ENCODE results near the gene ADAMTS6. TPM values are rescaled to one million over a fixed set of nuclear protein-coding genes. Genes with fewer than 3 reads are reported as not detected.

The ADAMTS6 gene
- total RNA-seq, 4 donors from 2014 or later = 2.6 to 25.2 (median 12.3) TPM

- Histone ChIP-seq H3K4me3 (no peak overlapping the region), H3K9me3 (no peaks in the 10 kb centered on the region), H3K27me3 (no peaks in the 10 kb centered on the region), H3K4me1 (peaks cover 0 to 8% (median 0%) of the 10 kb centered on the region in 3 donors), H3K27ac (no peak overlapping the region), H3K36me3 (no peaks in the 10 kb centered on the region)
- WGBS, 2 donors (ENCODE audit: low coverage in 1 of 2) = 75 to 77% methylated on average over 1 of the region's 1 CpG
- TF ChIP-seq POLR2AphosphoS5 (IDR thresholded peaks at IDR 0.05) (no peak), CTCF (IDR thresholded peaks at IDR 0.05) (no peak), EP300 (IDR thresholded peaks at IDR 0.05) (no peak), POLR2A (IDR thresholded peaks at IDR 0.05) (no peak)
- no peak for ATAC-seq
Observed at GRCh38 chr5:65296067-65296466, 185.7 kb downstream of the ADAMTS6 start.

- Histone ChIP-seq H3K27me3 (no peaks in the 10 kb centered on the region), H3K4me3 (no peak overlapping the region), H3K4me1 (peaks cover 0 to 8% (median 0%) of the 10 kb centered on the region in 3 donors), H3K36me3 (no peaks in the 10 kb centered on the region), H3K9me3 (no peaks in the 10 kb centered on the region), H3K27ac (no peak overlapping the region)
- no peak for TF ChIP-seq EP300 (IDR thresholded peaks at IDR 0.05)
- no peak for TF ChIP-seq POLR2AphosphoS5 (IDR thresholded peaks at IDR 0.05)
- no peak for TF ChIP-seq POLR2A (IDR thresholded peaks at IDR 0.05)
- no peak for TF ChIP-seq CTCF (IDR thresholded peaks at IDR 0.05)
- no peak for ATAC-seq
Observed at GRCh38 chr5:65292196-65292595, 189.5 kb downstream of the ADAMTS6 start.

- TF ChIP-seq EP300 (IDR thresholded peaks at IDR 0.05) = no peak
- TF ChIP-seq POLR2A (IDR thresholded peaks at IDR 0.05) = no peak
- TF ChIP-seq POLR2AphosphoS5 (IDR thresholded peaks at IDR 0.05) = no peak
- TF ChIP-seq CTCF (IDR thresholded peaks at IDR 0.05) = no peak
Observed at GRCh38 chr5:65290677-65291076, 191.0 kb downstream of the ADAMTS6 start.

GRCh38 chr5:65288657-65289056 is 193.1 kb downstream of the ADAMTS6 start:
- 80 to 93% methylated on average over 2 of the region's 2 CpGs for WGBS, 2 donors (ENCODE audit: low coverage in 1 of 2)
- peaks cover 0 to 8% (median 0%) of the 10 kb centered on the region in 3 donors for H3K4me1 ChIP-seq
- ATAC-seq = no peak
- no peaks in the 10 kb centered on the region for H3K9me3 ChIP-seq
- no peaks in the 10 kb centered on the region for H3K27me3 ChIP-seq
- no peaks in the 10 kb centered on the region for H3K36me3 ChIP-seq
- no peak overlapping the region for H3K4me3 ChIP-seq
- TF ChIP-seq POLR2AphosphoS5 (IDR thresholded peaks at IDR 0.05) (no peak), EP300 (IDR thresholded peaks at IDR 0.05) (no peak), POLR2A (IDR thresholded peaks at IDR 0.05) (no peak), CTCF (IDR thresholded peaks at IDR 0.05) (no peak)
- H3K27ac ChIP-seq = no peak overlapping the region

More at GRCh38 chr5:65290677-65291076, 191.0 kb downstream of the ADAMTS6 start:
- Histone ChIP-seq H3K9me3 (no peaks in the 10 kb centered on the region), H3K27me3 (no peaks in the 10 kb centered on the region), H3K4me1 (peaks cover 0 to 8% (median 0%) of the 10 kb centered on the region in 3 donors), H3K27ac (no peak overlapping the region), H3K36me3 (no peaks in the 10 kb centered on the region), H3K4me3 (no peak overlapping the region)
- 86 to 100% methylated on average over 1 of the region's 1 CpG for WGBS, 2 donors (ENCODE audit: low coverage in 1 of 2)
- no peak for ATAC-seq

- no peak for ATAC-seq
- Histone ChIP-seq H3K27ac (no peak overlapping the region), H3K4me1 (no peaks in the 10 kb centered on the region), H3K36me3 (no peaks in the 10 kb centered on the region), H3K9me3 (no peaks in the 10 kb centered on the region), H3K27me3 (no peaks in the 10 kb centered on the region), H3K4me3 (no peak overlapping the region)
- TF ChIP-seq POLR2AphosphoS5 (IDR thresholded peaks at IDR 0.05) (no peak), CTCF (IDR thresholded peaks at IDR 0.05) (no peak), POLR2A (IDR thresholded peaks at IDR 0.05) (no peak), EP300 (IDR thresholded peaks at IDR 0.05) (no peak)
- WGBS, 2 donors (ENCODE audit: low coverage in 1 of 2) = 58 to 93% methylated on average over 1 to 2 of the region's 2 CpGs
Observed at GRCh38 chr5:65279603-65280002, 202.1 kb downstream of the ADAMTS6 start.
